Esophagus muscularis mucosa (tissue), 3 donors: Measurements from ENCODE around the gene GFY.

Experiments
- CTCF ChIP-seq, 3 experiments: fragments of 200-600 bp in 2 of 3; fragments of 450-650 bp in 1 of 3; sonication (generic) in 2 of 3; IDR thresholded peaks; one replicate each; pipeline ENCODE4 v1.5.1; 2017 to 2019; ENCODE audit warnings: antibody characterized with exemption in 3 of 3, mild to moderate bottlenecking in 2 of 3, moderate library complexity in 1 of 3
- POLR2A ChIP-seq: fragments of 450-650 bp; IDR thresholded peaks from one replicate; pipeline ENCODE4 v1.6.1; 2017; ENCODE audit warnings: antibody characterized with exemption, moderate library complexity, mild to moderate bottlenecking, low read depth
- POLR2AphosphoS5 ChIP-seq, 2 donors: sonication (generic); formaldehyde crosslinking; IDR thresholded peaks; one replicate each; pipeline ENCODE4 v1.6.1; 2017; ENCODE audit warnings: antibody characterized with exemption in 2 of 2

GRCh38 chr19:49390929-49391359 is 34.2 kb upstream of the GFY start:
- TF ChIP-seq POLR2A (no peak), POLR2AphosphoS5 (IDR thresholded peaks at IDR 0.05) (no peak), CTCF (IDR thresholded peaks at IDR 0.05) (no peak)
